Measurements from ENCODE around the gene KCNC3.
A peak's percentile ranks its signal among the peaks of the same experiment; 100 is the strongest.
"Not testable (repeated sequence)": the region's sequence is repeated elsewhere in the genome, so short reads cannot be mapped to it uniquely, and the experiment has no call there.

The KCNC3 gene

GRCh38 chr19:50353487-50353880 lies 24.3 kb upstream of the KCNC3 start:
- DNase-seq: not testable (repeated sequence)

GRCh38 chr19:50352242-50352641 lies 23.1 kb upstream of the KCNC3 start:
- no peak for DNase-seq

GRCh38 chr19:50349277-50350057 lies 20.3 kb upstream of the KCNC3 start:
- DNase-seq: no peak

- not testable (repeated sequence) for DNase-seq
These were observed 18.0 kb upstream of the KCNC3 start for GRCh38 chr19:50347089-50347581.

- DNase-seq: no peak
These were observed 15.6 kb upstream of the KCNC3 start for GRCh38 chr19:50344661-50345318.

GRCh38 chr19:50341091-50341564 lies 12.0 kb upstream of the KCNC3 start:
- DNase-seq: no peak

- DNase-seq: no peak
These were observed 11.2 kb upstream of the KCNC3 start for GRCh38 chr19:50340331-50340730.

- DNase-seq: not testable (repeated sequence)
These were observed 7.9 kb upstream of the KCNC3 start for GRCh38 chr19:50337031-50337430.

GRCh38 chr19:50334741-50335421 lies 5.7 kb upstream of the KCNC3 start:
- DNase-seq: no peak

- DNase-seq: peak in 1 of 2 experiments; percentile 85
These were observed 4.8 kb upstream of the KCNC3 start for GRCh38 chr19:50333737-50334617.

- peak; percentile 88 to 98 for DNase-seq
These were observed 4.1 kb upstream of the KCNC3 start for GRCh38 chr19:50333235-50333736.

GRCh38 chr19:50332244-50333038 lies 3.3 kb upstream of the KCNC3 start:
- DNase-seq: no peak

- DNase-seq: no peak
These were observed 2.7 kb upstream of the KCNC3 start for GRCh38 chr19:50331994-50332243.

GRCh38 chr19:50331221-50331993 lies 2.2 kb upstream of the KCNC3 start:
- no peak for DNase-seq

- peak; percentile 80 for DNase-seq
These were observed 1.3 kb upstream of the KCNC3 start for GRCh38 chr19:50330365-50331078.

GRCh38 chr19:50329926-50330294 lies 733 bp upstream of the KCNC3 start:
- DNase-seq: not testable (repeated sequence)

GRCh38 chr19:50328873-50329145 lies 368 bp downstream of the KCNC3 start:
- no peak for DNase-seq

GRCh38 chr19:50328224-50328872 lies 829 bp downstream of the KCNC3 start:
- peak in 1 of 2 experiments; percentile 53 for DNase-seq

GRCh38 chr19:50327461-50328223 lies 1.5 kb downstream of the KCNC3 start:
- DNase-seq: no peak

Measured in stimulated activated CD4-positive, alpha-beta T cell treated with anti-CD3 and anti-CD28 coated beads, Interleukin-4, amount 100 ng/mL, for 4 hours (primary cell).